Panc1 (cell line): ENCODE data around the gene ZG16B.

ENCODE experiments used
- POLR2AphosphoS5 ChIP-seq: IDR thresholded peaks from 2 replicates; pipeline ENCODE4 v1.6.1; 2012; ENCODE audit warnings: mild to moderate bottlenecking, low read depth, low read length, moderate library complexity
- TF ChIP-seq, protein P1 (sequence below): fragments of 450-650 bp; IDR thresholded peaks from 2 replicates; pipeline ENCODE4 v1.5.1; 2017; ENCODE audit warnings: mild to moderate bottlenecking

GRCh38 chr16:2859686-2860265 lies 29.7 kb downstream of the ZG16B start:
- TF ChIP-seq POLR2AphosphoS5, result no peak
- TF ChIP-seq, protein P1, sequence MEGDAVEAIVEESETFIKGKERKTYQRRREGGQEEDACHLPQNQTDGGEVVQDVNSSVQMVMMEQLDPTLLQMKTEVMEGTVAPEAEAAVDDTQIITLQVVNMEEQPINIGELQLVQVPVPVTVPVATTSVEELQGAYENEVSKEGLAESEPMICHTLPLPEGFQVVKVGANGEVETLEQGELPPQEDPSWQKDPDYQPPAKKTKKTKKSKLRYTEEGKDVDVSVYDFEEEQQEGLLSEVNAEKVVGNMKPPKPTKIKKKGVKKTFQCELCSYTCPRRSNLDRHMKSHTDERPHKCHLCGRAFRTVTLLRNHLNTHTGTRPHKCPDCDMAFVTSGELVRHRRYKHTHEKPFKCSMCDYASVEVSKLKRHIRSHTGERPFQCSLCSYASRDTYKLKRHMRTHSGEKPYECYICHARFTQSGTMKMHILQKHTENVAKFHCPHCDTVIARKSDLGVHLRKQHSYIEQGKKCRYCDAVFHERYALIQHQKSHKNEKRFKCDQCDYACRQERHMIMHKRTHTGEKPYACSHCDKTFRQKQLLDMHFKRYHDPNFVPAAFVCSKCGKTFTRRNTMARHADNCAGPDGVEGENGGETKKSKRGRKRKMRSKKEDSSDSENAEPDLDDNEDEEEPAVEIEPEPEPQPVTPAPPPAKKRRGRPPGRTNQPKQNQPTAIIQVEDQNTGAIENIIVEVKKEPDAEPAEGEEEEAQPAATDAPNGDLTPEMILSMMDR, result no peak
